Fibroblast of the aortic adventitia (primary cell): ENCODE measurements around the gene MEA1. TPM values are rescaled to one million over a fixed set of nuclear protein-coding genes. Genes with fewer than 3 reads are reported as not detected.

Source experiments
- DNase-seq: peaks from one replicate; pipeline ENCODE4 v3.0.0-alpha.2; 2010; ENCODE audit warnings: low read depth
- H3K4me3 ChIP-seq: 2 replicates; pipeline ENCODE4 v1.5.1; 2011; ENCODE audit warnings: low read depth, mild to moderate bottlenecking, control low read depth, low read length, moderate library complexity
- CTCF ChIP-seq: IDR thresholded peaks from 2 replicates; pipeline ENCODE4 v1.5.1; 2011; ENCODE audit warnings: mild to moderate bottlenecking, low read length, control low read depth, inconsistent platforms; ENCODE audit not compliant: insufficient read depth
- total RNA-seq: library from RNA; depleted of rRNA; stranded (reverse); fragments of >200 nt; gene quantifications from 2 replicates; pipeline ENCODE4 v1.2.3, GENCODE V29; 2012; ENCODE audit warnings: low replicate concordance

MEA1 gene
- total RNA-seq, 1 donor: 71.8 TPM

GRCh38 chr6:43037706-43038105, 24.0 kb upstream of the MEA1 start:
- H3K4me3 ChIP-seq: no peak overlapping the region
- DNase-seq: no peak
- TF ChIP-seq CTCF: no peak

- no peak overlapping the region for H3K4me3 ChIP-seq
- no peak for DNase-seq
- no peak for TF ChIP-seq CTCF
These were observed 23.5 kb upstream of the MEA1 start for GRCh38 chr6:43037197-43037596.

- no peak for TF ChIP-seq CTCF
- no peak for DNase-seq
- H3K4me3 ChIP-seq: no peak overlapping the region
These were observed 23.0 kb upstream of the MEA1 start for GRCh38 chr6:43036712-43037111.

- DNase-seq: no peak
- no peak for TF ChIP-seq CTCF
- H3K4me3 ChIP-seq: no peak overlapping the region
These were observed 21.9 kb upstream of the MEA1 start for GRCh38 chr6:43035495-43036194.

GRCh38 chr6:43034190-43034525, 20.4 kb upstream of the MEA1 start:
- TF ChIP-seq CTCF: no peak
- DNase-seq: no peak
- H3K4me3 ChIP-seq: no peak overlapping the region

- no peak for DNase-seq
- no peak for TF ChIP-seq CTCF
- no peak overlapping the region for H3K4me3 ChIP-seq
These were observed 19.9 kb upstream of the MEA1 start for GRCh38 chr6:43033496-43034189.
